Neuronal stem cell (in vitro differentiated cells): ENCODE measurements around the gene DENND5A.
A peak's percentile ranks its signal among the peaks of the same experiment; 100 is the strongest.

Experiments
- DNase-seq: peaks from one replicate; pipeline ENCODE4 v3.0.0-alpha.2; 2013; ENCODE audit warnings: low spot score
- H2AFZ ChIP-seq: one replicate; pipeline ENCODE4 v1.6.1; 2013; ENCODE audit warnings: mild to moderate bottlenecking, low read length, inconsistent platforms
- H2AK5ac ChIP-seq: 2 replicates; pipeline ENCODE4 v1.6.1; 2013; ENCODE audit warnings: low read depth, mild to moderate bottlenecking, inconsistent platforms, low read length, moderate library complexity, mixed read lengths
- H2BK120ac ChIP-seq: 2 replicates; pipeline ENCODE4 v1.6.1; 2013; ENCODE audit warnings: low read depth, mild to moderate bottlenecking, inconsistent platforms, low read length, moderate library complexity, mixed read lengths
- H2BK12ac ChIP-seq: one replicate; pipeline ENCODE4 v1.6.1; 2013; ENCODE audit warnings: low read length, inconsistent platforms
- H2BK15ac ChIP-seq: 2 replicates; pipeline ENCODE4 v1.6.1; 2013; ENCODE audit warnings: mild to moderate bottlenecking, low read length, inconsistent platforms, mixed read lengths
- H2BK5ac ChIP-seq: one replicate; pipeline ENCODE4 v1.6.1; 2013; ENCODE audit warnings: inconsistent platforms, mild to moderate bottlenecking, low read length, moderate library complexity
- H3K14ac ChIP-seq: one replicate; pipeline ENCODE4 v1.6.1; 2013; ENCODE audit warnings: low read length, inconsistent platforms
- H3K18ac ChIP-seq: 2 replicates; pipeline ENCODE4 v1.6.1; 2013; ENCODE audit warnings: low read length, inconsistent platforms
- H3K23ac ChIP-seq: 2 replicates; pipeline ENCODE4 v1.6.1; 2013; ENCODE audit warnings: low read depth, mild to moderate bottlenecking, mixed read lengths, low read length, inconsistent platforms; ENCODE audit not compliant: poor library complexity
- H3K27ac ChIP-seq: replicated peaks from 3 replicates; pipeline ENCODE4 v1.5.1; 2013; ENCODE audit warnings: low read length, inconsistent platforms
- H3K27me3 ChIP-seq, 3 experiments: 2 replicates each; pipeline ENCODE4 v1.6.1; 2013; ENCODE audit warnings: low read length in 3 of 3, mild to moderate bottlenecking in 2 of 3, inconsistent platforms in 1 of 3, low read depth in 1 of 3, mixed read lengths in 1 of 3, moderate library complexity in 1 of 3; ENCODE audit not compliant: control insufficient read depth in 3 of 3, insufficient read depth in 3 of 3
- H3K36me3 ChIP-seq, 2 donors: replicated peaks in 1 of 2; 2 replicates each; pipeline ENCODE4 v1.6.1; 2013; ENCODE audit warnings: low read length in 2 of 2; ENCODE audit not compliant: control insufficient read depth in 2 of 2, insufficient read depth in 2 of 2
- H3K4ac ChIP-seq: 2 replicates; pipeline ENCODE4 v1.6.1; 2013; ENCODE audit warnings: inconsistent platforms, mild to moderate bottlenecking, low read length, moderate library complexity
- H3K4me1 ChIP-seq, 2 donors: 1 replicate in 1 of 2; 2 replicates in 1 of 2; pipeline ENCODE4 v1.6.1; 2013; ENCODE audit warnings: low read length in 2 of 2, low read depth in 1 of 2; ENCODE audit not compliant: control insufficient read depth in 2 of 2, insufficient read depth in 1 of 2
- H3K4me2 ChIP-seq: one replicate; pipeline ENCODE4 v1.6.1; 2013; ENCODE audit warnings: mild to moderate bottlenecking, low read length, inconsistent platforms; ENCODE audit not compliant: insufficient read depth, poor library complexity, severe bottlenecking
- H3K4me3 ChIP-seq, 2 donors: 2 replicates each; pipeline ENCODE4 v1.5.1; 2013; ENCODE audit warnings: low read length in 2 of 2, mild to moderate bottlenecking in 2 of 2, inconsistent platforms in 1 of 2, moderate library complexity in 1 of 2
- H3K79me1 ChIP-seq: one replicate; pipeline ENCODE4 v1.6.1; 2013; ENCODE audit warnings: low read depth, mild to moderate bottlenecking, inconsistent platforms, low read length, moderate library complexity
- H3K9ac ChIP-seq: one replicate; pipeline ENCODE4 v1.6.1; 2013; ENCODE audit warnings: mild to moderate bottlenecking, low read depth, low read length, inconsistent platforms; ENCODE audit not compliant: poor library complexity
- H3K9me3 ChIP-seq, 2 donors: replicated peaks in 1 of 2; 2 replicates each; pipeline versions ENCODE3 to v1.6.1; 2013; ENCODE audit warnings: low read length in 2 of 2, mild to moderate bottlenecking in 2 of 2, inconsistent platforms in 1 of 2, low read depth in 1 of 2, mixed read lengths in 1 of 2, moderate library complexity in 1 of 2; ENCODE audit not compliant: control insufficient read depth in 2 of 2, insufficient read depth in 1 of 2
- H4K8ac ChIP-seq: one replicate; pipeline ENCODE4 v1.6.1; 2013; ENCODE audit warnings: low read depth, mild to moderate bottlenecking, inconsistent platforms, low read length, moderate library complexity
- H4K91ac ChIP-seq: one replicate; pipeline ENCODE4 v1.6.1; 2013; ENCODE audit warnings: low read length, low read depth, mild to moderate bottlenecking, inconsistent platforms; ENCODE audit not compliant: poor library complexity
- WGBS, 2 donors: extraction: QIAGEN DNeasy Blood & Tissue Kit; methylation state at CpG; one replicate each; pipeline ENCODE4 v1.1.7; 2013; ENCODE audit warnings: missing lambda C conversion rate in 2 of 2, mixed read lengths in 1 of 2; ENCODE audit not compliant: insufficient read length in 2 of 2, insufficient replicate concordance in 1 of 2; ENCODE audit errors: extremely low coverage in 2 of 2; 5-methylcytosine and 5-hydroxymethylcytosine counted together

The DENND5A gene

GRCh38 chr11:9276571-9276970 lies 11.4 kb upstream of the DENND5A start:
- Histone ChIP-seq H2BK120ac (no peak overlapping the region), H2AFZ (no peak overlapping the region), H3K9me3 (no peaks in the 10 kb centered on the region), H3K9ac (no peak overlapping the region), H3K23ac (no peak overlapping the region), H3K4me1 (no peaks in the 10 kb centered on the region), H3K18ac (peak overlapping the region; percentile 59), H3K36me3 (peaks cover 5 to 16% of the 10 kb centered on the region in 2 donors), H3K4me2 (no peak overlapping the region), H2BK5ac (no peak overlapping the region), H3K27me3 (no peaks in the 10 kb centered on the region), H4K8ac (no peak overlapping the region), H3K79me1 (no peaks in the 10 kb centered on the region), H2BK12ac (no peak overlapping the region), H3K14ac (no peak overlapping the region), H3K4me3 (no peak overlapping the region), H2BK15ac (no peak overlapping the region), H2AK5ac (no peak overlapping the region), H3K4ac (no peak overlapping the region), H4K91ac (no peak overlapping the region), H3K27ac (no peak overlapping the region)
- DNase-seq = no peak
- WGBS, 2 donors = no CpG with 5 or more reads among the region's 3 CpGs

DNA sequence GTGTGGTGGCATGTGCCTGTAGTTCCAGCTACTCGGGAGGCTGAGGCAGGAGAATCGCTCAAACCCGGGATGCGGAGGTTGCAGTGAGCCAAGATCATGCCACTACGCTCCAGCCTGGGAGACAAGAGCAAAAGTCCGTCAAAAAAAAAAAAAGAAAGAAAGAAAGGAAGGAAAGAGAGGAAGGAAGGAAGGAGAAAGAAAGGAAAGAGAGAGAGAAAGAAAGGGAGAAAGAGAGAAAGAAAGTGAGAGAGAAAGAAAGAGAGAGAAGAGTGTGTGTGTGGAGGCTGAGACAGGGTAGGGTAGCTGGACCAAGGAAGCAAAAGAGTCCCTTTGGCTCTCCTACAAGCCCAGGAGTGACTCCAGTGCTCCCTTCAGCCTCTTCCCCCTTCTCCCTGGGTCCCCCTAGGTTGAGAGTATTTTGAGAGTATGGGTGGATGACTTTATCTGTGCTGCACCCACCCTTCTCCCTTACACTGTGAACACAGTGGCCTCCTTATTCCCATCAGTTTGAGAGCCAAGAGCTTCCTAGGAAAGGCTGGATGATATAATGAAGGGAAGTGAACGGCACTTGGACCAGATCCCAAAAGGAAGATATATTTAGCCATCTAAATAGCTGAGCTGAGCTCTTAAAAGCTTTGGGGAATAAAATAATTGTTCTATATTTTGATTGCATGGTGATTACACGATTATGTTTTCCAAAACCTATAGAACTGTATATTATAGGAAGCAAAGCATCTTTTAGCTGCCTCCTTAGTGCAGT lies 9.5 kb upstream of the DENND5A start:
- Histone ChIP-seq H3K4ac (no peak overlapping the region), H3K27me3 (no peaks in the 10 kb centered on the region), H3K36me3 (peaks cover 0 to 2% of the 10 kb centered on the region in 2 donors), H3K9me3 (no peaks in the 10 kb centered on the region), H4K91ac (no peak overlapping the region), H2BK5ac (no peak overlapping the region), H3K4me3 (no peak overlapping the region), H4K8ac (no peak overlapping the region), H3K14ac (no peak overlapping the region), H2BK15ac (no peak overlapping the region), H3K79me1 (no peaks in the 10 kb centered on the region), H3K18ac (no peak overlapping the region), H3K4me1 (peaks cover 0 to under 1% of the 10 kb centered on the region in 2 donors), H3K27ac (no peak overlapping the region), H2BK120ac (no peak overlapping the region), H2AFZ (no peak overlapping the region), H2BK12ac (no peak overlapping the region), H3K4me2 (no peak overlapping the region), H3K9ac (no peak overlapping the region), H3K23ac (no peak overlapping the region), H2AK5ac (no peak overlapping the region)
- no peak for DNase-seq
- WGBS, 2 donors = no CpG with 5 or more reads among the region's 8 CpGs

DNA sequence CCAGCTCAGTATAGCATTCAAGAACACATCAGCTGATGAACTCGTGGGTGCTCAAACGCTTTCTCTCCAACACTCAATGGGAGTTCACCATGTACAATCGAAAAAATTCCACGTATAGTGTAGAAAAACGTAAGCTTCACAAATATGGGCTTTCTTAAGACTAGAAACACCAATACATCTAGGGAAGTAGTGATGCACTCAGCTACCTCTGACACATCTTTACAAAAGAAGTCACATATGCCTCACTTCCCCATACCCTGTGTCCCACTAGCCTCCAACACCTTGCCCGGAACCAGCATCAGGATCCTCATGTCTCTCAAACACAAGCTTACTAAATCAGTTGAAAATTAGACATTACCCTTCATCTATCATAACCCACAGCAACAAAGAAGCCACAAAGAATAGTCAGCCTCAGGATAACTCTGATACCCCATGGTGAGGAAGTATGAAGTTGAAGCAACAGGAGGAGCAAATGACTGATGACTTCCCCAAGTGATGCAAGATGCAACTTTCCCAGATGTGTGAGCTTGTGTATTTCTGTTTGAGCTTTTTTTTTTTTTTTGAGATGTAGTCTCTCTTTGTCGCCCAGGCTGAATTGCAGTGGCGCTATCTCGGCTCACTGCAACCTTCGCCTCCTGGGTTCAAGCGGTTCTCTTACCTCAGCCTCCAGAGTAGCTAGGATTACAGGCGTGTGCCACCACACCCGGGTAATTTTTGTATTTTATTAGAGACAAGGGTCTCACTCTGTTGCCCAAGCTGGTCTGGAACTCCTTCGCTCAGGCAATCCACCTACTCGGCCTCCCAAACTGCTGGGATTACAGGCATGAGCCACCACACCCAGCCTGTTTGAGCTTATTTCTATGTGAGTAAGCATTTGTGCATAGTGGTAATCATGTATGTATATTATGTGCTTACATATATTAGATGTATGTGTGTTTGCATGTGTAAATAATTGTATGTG lies 8.5 kb upstream of the DENND5A start:
- Histone ChIP-seq H3K36me3 (peaks cover 0 to 2% of the 10 kb centered on the region in 2 donors), H4K91ac (no peak overlapping the region), H3K23ac (no peak overlapping the region), H4K8ac (no peak overlapping the region), H3K4me1 (peaks cover 0 to 4% of the 10 kb centered on the region in 2 donors), H2BK120ac (no peak overlapping the region), H3K4ac (no peak overlapping the region), H3K18ac (no peak overlapping the region), H2BK15ac (no peak overlapping the region), H3K4me3 (no peak overlapping the region), H2AFZ (no peak overlapping the region), H2AK5ac (no peak overlapping the region), H3K79me1 (no peaks in the 10 kb centered on the region), H3K9me3 (no peaks in the 10 kb centered on the region), H3K9ac (no peak overlapping the region), H3K14ac (no peak overlapping the region), H3K27me3 (no peaks in the 10 kb centered on the region), H3K27ac (no peak overlapping the region), H2BK5ac (no peak overlapping the region), H2BK12ac (no peak overlapping the region), H3K4me2 (no peak overlapping the region)
- WGBS, 2 donors = no CpG with 5 or more reads among the region's 15 CpGs
- no peak for DNase-seq

- Histone ChIP-seq H2BK120ac (no peak overlapping the region), H3K14ac (no peak overlapping the region), H4K8ac (no peak overlapping the region), H3K27me3 (no peaks in the 10 kb centered on the region), H2BK15ac (no peak overlapping the region), H3K4me2 (no peak overlapping the region), H2AK5ac (no peak overlapping the region), H3K9ac (no peak overlapping the region), H3K4ac (no peak overlapping the region), H3K79me1 (no peaks in the 10 kb centered on the region), H3K4me3 (no peak overlapping the region), H2BK5ac (no peak overlapping the region), H2BK12ac (no peak overlapping the region), H3K4me1 (peaks cover 4 to 6% of the 10 kb centered on the region in 2 donors), H2AFZ (peak overlapping the region; percentile 53), H3K9me3 (no peaks in the 10 kb centered on the region), H3K23ac (no peak overlapping the region), H3K27ac (no peak overlapping the region), H4K91ac (no peak overlapping the region), H3K36me3 (no peaks in the 10 kb centered on the region), H3K18ac (no peak overlapping the region)
- DNase-seq = no peak
- no CpG with 5 or more reads among the region's 2 CpGs for WGBS, 2 donors
These were observed 4.4 kb upstream of the DENND5A start for GRCh38 chr11:9269492-9270013.
